ENCODE measurements around the gene HOXC10.

Gene HOXC10

GRCh38 chr12:53991077-53991460 lies 6.1 kb downstream of the HOXC10 start:
- no peak for TF ChIP-seq CTCF (IDR thresholded peaks at IDR 0.05; ENCODE audit: low read depth, low read length)
- no peak overlapping the region for H3K4me3 ChIP-seq (ENCODE audit: low read depth, low read length)

GRCh38 chr12:53992377-53992889 lies 7.5 kb downstream of the HOXC10 start:
- TF ChIP-seq CTCF (IDR thresholded peaks at IDR 0.05; ENCODE audit: low read depth, low read length): no peak
- H3K4me3 ChIP-seq (ENCODE audit: low read depth, low read length): no peak overlapping the region

- TF ChIP-seq CTCF (IDR thresholded peaks at IDR 0.05; ENCODE audit: low read depth, low read length): no peak
- H3K4me3 ChIP-seq (ENCODE audit: low read depth, low read length): no peak overlapping the region
These were observed 8.4 kb downstream of the HOXC10 start for GRCh38 chr12:53993162-53994008.

- no peak for TF ChIP-seq CTCF (IDR thresholded peaks at IDR 0.05; ENCODE audit: low read depth, low read length)
- no peak overlapping the region for H3K4me3 ChIP-seq (ENCODE audit: low read depth, low read length)
These were observed 9.0 kb downstream of the HOXC10 start for GRCh38 chr12:53994009-53994263.

- TF ChIP-seq CTCF (IDR thresholded peaks at IDR 0.05; ENCODE audit: low read depth, low read length): no peak
- no peak overlapping the region for H3K4me3 ChIP-seq (ENCODE audit: low read depth, low read length)
These were observed 9.5 kb downstream of the HOXC10 start for GRCh38 chr12:53994264-53995001.

- TF ChIP-seq CTCF (IDR thresholded peaks at IDR 0.05; ENCODE audit: low read depth, low read length): no peak
- H3K4me3 ChIP-seq (ENCODE audit: low read depth, low read length): no peak overlapping the region
These were observed 10.0 kb downstream of the HOXC10 start for GRCh38 chr12:53995002-53995377.
